GM23338 (cell line): ENCODE measurements around the gene ULK4. TPM values are rescaled to one million over a fixed set of nuclear protein-coding genes. Genes with fewer than 3 reads are reported as not detected.

Experiments used
- ATAC-seq: fragments of 200-7000 bp; cut with Tn5 transposase; 3 replicates; pipeline ENCODE4 v1.9.1; 2020
- DNase-seq: peaks from one replicate; pipeline ENCODE4 v3.0.0-alpha.2; 2015; ENCODE audit warnings: low spot score
- H2AFZ ChIP-seq: fragments of 200-600 bp; sonication (generic); 2 replicates; pipeline ENCODE4 v1.8.0; 2016; ENCODE audit warnings: antibody characterized with exemption, mild to moderate bottlenecking, moderate library complexity
- H3F3A ChIP-seq: fragments of 200-600 bp; sonication (generic); replicated peaks from 2 replicates; pipeline ENCODE4 v1.8.0; 2017; ENCODE audit warnings: antibody characterized with exemption, mixed run types, low read depth
- H3K27ac ChIP-seq: fragments of 200-600 bp; sonication (generic); 2 replicates; pipeline ENCODE4 v1.6.1; 2016; ENCODE audit warnings: low read depth
- H3K27me3 ChIP-seq: fragments of 200-600 bp; sonication (generic); 2 replicates; pipeline ENCODE4 v1.8.0; 2016; ENCODE audit warnings: mild to moderate bottlenecking, mixed run types, moderate library complexity; ENCODE audit not compliant: insufficient read depth
- H3K36me3 ChIP-seq: fragments of 200-600 bp; sonication (generic); 2 replicates; pipeline ENCODE4 v1.8.0; 2016; ENCODE audit warnings: mild to moderate bottlenecking; ENCODE audit not compliant: insufficient read depth
- H3K4me1 ChIP-seq: fragments of 200-600 bp; sonication (generic); 2 replicates; pipeline ENCODE4 v1.8.0; 2016; ENCODE audit warnings: mild to moderate bottlenecking, moderate library complexity; ENCODE audit not compliant: insufficient read depth
- H3K4me2 ChIP-seq: fragments of 200-600 bp; sonication (generic); 2 replicates; pipeline ENCODE4 v1.7.1; 2017; ENCODE audit warnings: mixed run types
- H3K4me3 ChIP-seq: fragments of 200-600 bp; sonication (generic); 2 replicates; pipeline ENCODE4 v1.6.1; 2016; ENCODE audit warnings: mixed run types
- H3K79me2 ChIP-seq: fragments of 200-600 bp; sonication (generic); replicated peaks from 2 replicates; pipeline ENCODE4 v1.8.0; 2017; ENCODE audit warnings: mild to moderate bottlenecking; ENCODE audit not compliant: insufficient read depth
- H3K9me2 ChIP-seq: fragments of 200-600 bp; sonication (generic); 2 replicates; pipeline ENCODE4 v1.8.0; 2017; ENCODE audit not compliant: insufficient read depth
- H4K20me1 ChIP-seq: fragments of 200-600 bp; sonication (generic); replicated peaks from 2 replicates; pipeline ENCODE4 v1.8.0; 2017; ENCODE audit warnings: mild to moderate bottlenecking; ENCODE audit not compliant: insufficient read depth
- H3K27ac Mint-ChIP-seq: 2 replicates; pipeline ENCODE4 v1.8.0; 2020; ENCODE audit warnings: inconsistent platforms, mild to moderate bottlenecking, moderate library complexity, mixed read lengths
- H3K27me3 Mint-ChIP-seq: 3 replicates; pipeline ENCODE4 v1.8.0; 2022; ENCODE audit warnings: low read depth, mild to moderate bottlenecking, moderate library complexity, mixed read lengths, inconsistent platforms; ENCODE audit not compliant: insufficient read depth, poor library complexity
- H3K36me3 Mint-ChIP-seq: 3 replicates; pipeline ENCODE4 v1.8.0; 2021; ENCODE audit warnings: low read depth, mild to moderate bottlenecking, inconsistent platforms, moderate library complexity, mixed read lengths
- H3K4me1 Mint-ChIP-seq: 3 replicates; pipeline ENCODE4 v1.8.0; 2020; ENCODE audit warnings: mild to moderate bottlenecking, inconsistent platforms, mixed read lengths
- H3K4me3 Mint-ChIP-seq: 3 replicates; pipeline ENCODE4 v1.8.0; 2021; ENCODE audit warnings: moderate library complexity, mild to moderate bottlenecking, inconsistent platforms, mixed read lengths
- H3K9me3 Mint-ChIP-seq: 3 replicates; pipeline ENCODE4 v1.8.0; 2020; ENCODE audit warnings: moderate library complexity, mild to moderate bottlenecking, inconsistent platforms, mixed read lengths
- CREB1 ChIP-seq: fragments of 250-450 bp; sonication (Bioruptor Pico); IDR thresholded peaks from 2 replicates; pipeline ENCODE4 v1.5.0; 2020; ENCODE audit warnings: low read depth, mild to moderate bottlenecking, moderate library complexity
- EZH2 ChIP-seq: fragments of 200-600 bp; sonication (generic); IDR thresholded peaks from one replicate; pipeline ENCODE4 v1.8.0; 2017; ENCODE audit warnings: antibody characterized with exemption, mild to moderate bottlenecking, low read depth; ENCODE audit not compliant: unreplicated experiment
- EZH2phosphoT487 ChIP-seq: fragments of 200-600 bp; sonication (generic); IDR thresholded peaks from one replicate; pipeline ENCODE4 v1.8.1; 2018; ENCODE audit warnings: antibody characterized with exemption; ENCODE audit not compliant: unreplicated experiment
- JUNB ChIP-seq: IDR thresholded peaks from one replicate; pipeline ENCODE4 v1.6.1; 2016; ENCODE audit warnings: antibody characterized with exemption; ENCODE audit not compliant: unreplicated experiment
- NANOG ChIP-seq: IDR thresholded peaks from 2 replicates; pipeline ENCODE4 v1.6.1; 2016; ENCODE audit warnings: antibody characterized with exemption, borderline replicate concordance
- POLR2AphosphoS5 ChIP-seq: IDR thresholded peaks from 2 replicates; pipeline ENCODE4 v1.6.1; 2016; ENCODE audit warnings: antibody characterized with exemption, low read depth
- STAT1 ChIP-seq: IDR thresholded peaks from one replicate; pipeline ENCODE4 v1.6.1; 2016; ENCODE audit warnings: antibody characterized with exemption; ENCODE audit not compliant: unreplicated experiment
- ZNF114 ChIP-seq: fragments of 250-450 bp; sonication (Bioruptor Pico); IDR thresholded peaks from 2 replicates; pipeline ENCODE4 v1.5.0; 2020; ENCODE audit warnings: mild to moderate bottlenecking, moderate library complexity
- ZNF331 ChIP-seq: fragments of 250-450 bp; sonication (Bioruptor Pico); IDR thresholded peaks from 2 replicates; pipeline ENCODE4 v1.5.0; 2020; ENCODE audit warnings: low read depth, mild to moderate bottlenecking, moderate library complexity
- polyA plus RNA-seq: library from polyadenylated mRNA; unstranded; fragments of >200 nt; fragmentation: Nextera tagmentation; extraction: Ambion mirVana; gene quantifications from 2 replicates; pipeline ENCODE4 v1.2.1, GENCODE V29; 2016
- total RNA-seq: library from RNA; depleted of rRNA; stranded (reverse); fragments of >200 nt; shearing (Covaris generic); gene quantifications from 2 replicates; pipeline ENCODE4 v1.2.3, GENCODE V29; 2014
- TF ChIP-seq, protein P1 (sequence below): fragments of 250-450 bp; sonication (Bioruptor Pico); IDR thresholded peaks from 2 replicates; pipeline ENCODE4 v1.5.0; 2020; ENCODE audit warnings: mild to moderate bottlenecking, moderate library complexity
- TF ChIP-seq, protein P2 (sequence below): IDR thresholded peaks from 2 replicates; pipeline ENCODE4 v1.6.1; 2016; ENCODE audit warnings: antibody characterized with exemption
- TF ChIP-seq, protein P3 (sequence below), 2 experiments: fragments of 200-600 bp in 1 of 2; sonication (generic) in 1 of 2; conservative IDR thresholded peaks; 2 replicates each; pipeline versions ENCODE4 v1.5.1 to v1.6.1; 2016 to 2017; ENCODE audit warnings: antibody characterized with exemption in 2 of 2, low read depth in 2 of 2, mild to moderate bottlenecking in 2 of 2, moderate library complexity in 1 of 2
- TF ChIP-seq, protein P4 (sequence below): IDR thresholded peaks from one replicate; pipeline ENCODE4 v1.6.1; 2018; ENCODE audit warnings: antibody characterized with exemption; ENCODE audit not compliant: unreplicated experiment

ULK4 gene
- total and polyA plus RNA-seq, 2 experiments from 2014 or later: 20.8 to 41.4 TPM

DNA sequence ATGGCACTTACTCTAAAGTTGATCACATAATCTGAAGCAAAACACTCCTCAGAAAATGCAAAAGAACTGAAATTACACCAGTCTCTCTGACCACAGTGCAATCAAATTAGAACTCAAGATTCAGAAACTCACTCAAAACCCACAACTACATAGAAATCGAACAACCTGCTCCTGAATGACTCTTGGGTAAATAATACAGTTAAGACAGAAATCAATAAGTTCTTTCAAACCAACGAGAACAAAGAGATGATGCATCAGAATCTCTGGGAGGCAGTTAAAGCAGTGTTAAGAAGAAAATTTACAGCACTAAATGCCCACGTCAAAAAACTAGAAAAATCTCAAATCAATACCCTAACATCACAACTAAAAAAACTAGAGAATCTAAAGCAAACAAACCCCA is 535.4 kb downstream of the ULK4 start:
- H3K36me3 ChIP-seq: no peaks in the 10 kb centered on the region
- DNase-seq (no peak), ATAC-seq (no peak)
- no peak overlapping the region for H3K4me3 Mint-ChIP-seq
- no peak overlapping the region for H3K27ac Mint-ChIP-seq
- H3K27me3 Mint-ChIP-seq: peaks cover 2% of the 10 kb centered on the region
- H3K4me1 ChIP-seq: peaks cover 3% of the 10 kb centered on the region; the same call in 1 of the 2 replicates
- no peaks in the 10 kb centered on the region for H3F3A ChIP-seq
- H3K4me2 ChIP-seq: no peak overlapping the region
- no peaks in the 10 kb centered on the region for H4K20me1 ChIP-seq
- no peaks in the 10 kb centered on the region for H3K27me3 ChIP-seq
- H3K4me1 Mint-ChIP-seq: 0 out of 3 replicates have a peak, but pooled peaks cover 2% of the 10 kb centered on the region
- H3K36me3 Mint-ChIP-seq: no peaks in the 10 kb centered on the region; the same call in 2 of the 3 replicates
- H3K27ac ChIP-seq: no peak overlapping the region
- no peak overlapping the region for H2AFZ ChIP-seq
- no peak overlapping the region for H3K4me3 ChIP-seq
- TF ChIP-seq ZNF114 (CRISPR knock-in tag) (no peak), CREB1 (no peak), JUNB (no peak), EZH2 (no peak), STAT1 (no peak), ZNF331 (no peak), EZH2phosphoT487 (no peak), NANOG (no peak), POLR2AphosphoS5 (no peak)
- TF ChIP-seq, protein P1, sequence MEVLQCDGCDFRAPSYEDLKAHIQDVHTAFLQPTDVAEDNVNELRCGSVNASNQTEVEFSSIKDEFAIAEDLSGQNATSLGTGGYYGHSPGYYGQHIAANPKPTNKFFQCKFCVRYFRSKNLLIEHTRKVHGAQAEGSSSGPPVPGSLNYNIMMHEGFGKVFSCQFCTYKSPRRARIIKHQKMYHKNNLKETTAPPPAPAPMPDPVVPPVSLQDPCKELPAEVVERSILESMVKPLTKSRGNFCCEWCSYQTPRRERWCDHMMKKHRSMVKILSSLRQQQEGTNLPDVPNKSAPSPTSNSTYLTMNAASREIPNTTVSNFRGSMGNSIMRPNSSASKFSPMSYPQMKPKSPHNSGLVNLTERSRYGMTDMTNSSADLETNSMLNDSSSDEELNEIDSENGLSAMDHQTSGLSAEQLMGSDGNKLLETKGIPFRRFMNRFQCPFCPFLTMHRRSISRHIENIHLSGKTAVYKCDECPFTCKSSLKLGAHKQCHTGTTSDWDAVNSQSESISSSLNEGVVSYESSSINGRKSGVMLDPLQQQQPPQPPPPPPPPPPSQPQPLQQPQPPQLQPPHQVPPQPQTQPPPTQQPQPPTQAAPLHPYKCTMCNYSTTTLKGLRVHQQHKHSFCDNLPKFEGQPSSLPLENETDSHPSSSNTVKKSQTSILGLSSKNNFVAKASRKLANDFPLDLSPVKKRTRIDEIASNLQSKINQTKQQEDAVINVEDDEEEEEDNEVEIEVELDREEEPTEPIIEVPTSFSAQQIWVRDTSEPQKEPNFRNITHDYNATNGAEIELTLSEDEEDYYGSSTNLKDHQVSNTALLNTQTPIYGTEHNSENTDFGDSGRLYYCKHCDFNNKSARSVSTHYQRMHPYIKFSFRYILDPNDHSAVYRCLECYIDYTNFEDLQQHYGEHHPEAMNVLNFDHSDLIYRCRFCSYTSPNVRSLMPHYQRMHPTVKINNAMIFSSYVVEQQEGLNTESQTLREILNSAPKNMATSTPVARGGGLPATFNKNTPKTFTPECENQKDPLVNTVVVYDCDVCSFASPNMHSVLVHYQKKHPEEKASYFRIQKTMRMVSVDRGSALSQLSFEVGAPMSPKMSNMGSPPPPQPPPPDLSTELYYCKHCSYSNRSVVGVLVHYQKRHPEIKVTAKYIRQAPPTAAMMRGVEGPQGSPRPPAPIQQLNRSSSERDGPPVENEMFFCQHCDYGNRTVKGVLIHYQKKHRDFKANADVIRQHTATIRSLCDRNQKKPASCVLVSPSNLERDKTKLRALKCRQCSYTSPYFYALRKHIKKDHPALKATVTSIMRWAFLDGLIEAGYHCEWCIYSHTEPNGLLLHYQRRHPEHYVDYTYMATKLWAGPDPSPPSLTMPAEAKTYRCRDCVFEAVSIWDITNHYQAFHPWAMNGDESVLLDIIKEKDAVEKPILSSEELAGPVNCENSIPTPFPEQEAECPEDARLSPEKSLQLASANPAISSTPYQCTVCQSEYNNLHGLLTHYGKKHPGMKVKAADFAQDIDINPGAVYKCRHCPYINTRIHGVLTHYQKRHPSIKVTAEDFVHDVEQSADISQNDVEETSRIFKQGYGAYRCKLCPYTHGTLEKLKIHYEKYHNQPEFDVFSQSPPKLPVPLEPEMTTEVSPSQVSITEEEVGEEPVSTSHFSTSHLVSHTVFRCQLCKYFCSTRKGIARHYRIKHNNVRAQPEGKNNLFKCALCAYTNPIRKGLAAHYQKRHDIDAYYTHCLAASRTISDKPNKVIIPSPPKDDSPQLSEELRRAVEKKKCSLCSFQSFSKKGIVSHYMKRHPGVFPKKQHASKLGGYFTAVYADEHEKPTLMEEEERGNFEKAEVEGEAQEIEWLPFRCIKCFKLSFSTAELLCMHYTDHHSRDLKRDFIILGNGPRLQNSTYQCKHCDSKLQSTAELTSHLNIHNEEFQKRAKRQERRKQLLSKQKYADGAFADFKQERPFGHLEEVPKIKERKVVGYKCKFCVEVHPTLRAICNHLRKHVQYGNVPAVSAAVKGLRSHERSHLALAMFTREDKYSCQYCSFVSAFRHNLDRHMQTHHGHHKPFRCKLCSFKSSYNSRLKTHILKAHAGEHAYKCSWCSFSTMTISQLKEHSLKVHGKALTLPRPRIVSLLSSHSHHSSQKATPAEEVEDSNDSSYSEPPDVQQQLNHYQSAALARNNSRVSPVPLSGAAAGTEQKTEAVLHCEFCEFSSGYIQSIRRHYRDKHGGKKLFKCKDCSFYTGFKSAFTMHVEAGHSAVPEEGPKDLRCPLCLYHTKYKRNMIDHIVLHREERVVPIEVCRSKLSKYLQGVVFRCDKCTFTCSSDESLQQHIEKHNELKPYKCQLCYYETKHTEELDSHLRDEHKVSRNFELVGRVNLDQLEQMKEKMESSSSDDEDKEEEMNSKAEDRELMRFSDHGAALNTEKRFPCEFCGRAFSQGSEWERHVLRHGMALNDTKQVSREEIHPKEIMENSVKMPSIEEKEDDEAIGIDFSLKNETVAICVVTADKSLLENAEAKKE: no peak
- TF ChIP-seq, protein P2, sequence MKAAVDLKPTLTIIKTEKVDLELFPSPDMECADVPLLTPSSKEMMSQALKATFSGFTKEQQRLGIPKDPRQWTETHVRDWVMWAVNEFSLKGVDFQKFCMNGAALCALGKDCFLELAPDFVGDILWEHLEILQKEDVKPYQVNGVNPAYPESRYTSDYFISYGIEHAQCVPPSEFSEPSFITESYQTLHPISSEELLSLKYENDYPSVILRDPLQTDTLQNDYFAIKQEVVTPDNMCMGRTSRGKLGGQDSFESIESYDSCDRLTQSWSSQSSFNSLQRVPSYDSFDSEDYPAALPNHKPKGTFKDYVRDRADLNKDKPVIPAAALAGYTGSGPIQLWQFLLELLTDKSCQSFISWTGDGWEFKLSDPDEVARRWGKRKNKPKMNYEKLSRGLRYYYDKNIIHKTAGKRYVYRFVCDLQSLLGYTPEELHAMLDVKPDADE: no peak
- TF ChIP-seq, protein P3, sequence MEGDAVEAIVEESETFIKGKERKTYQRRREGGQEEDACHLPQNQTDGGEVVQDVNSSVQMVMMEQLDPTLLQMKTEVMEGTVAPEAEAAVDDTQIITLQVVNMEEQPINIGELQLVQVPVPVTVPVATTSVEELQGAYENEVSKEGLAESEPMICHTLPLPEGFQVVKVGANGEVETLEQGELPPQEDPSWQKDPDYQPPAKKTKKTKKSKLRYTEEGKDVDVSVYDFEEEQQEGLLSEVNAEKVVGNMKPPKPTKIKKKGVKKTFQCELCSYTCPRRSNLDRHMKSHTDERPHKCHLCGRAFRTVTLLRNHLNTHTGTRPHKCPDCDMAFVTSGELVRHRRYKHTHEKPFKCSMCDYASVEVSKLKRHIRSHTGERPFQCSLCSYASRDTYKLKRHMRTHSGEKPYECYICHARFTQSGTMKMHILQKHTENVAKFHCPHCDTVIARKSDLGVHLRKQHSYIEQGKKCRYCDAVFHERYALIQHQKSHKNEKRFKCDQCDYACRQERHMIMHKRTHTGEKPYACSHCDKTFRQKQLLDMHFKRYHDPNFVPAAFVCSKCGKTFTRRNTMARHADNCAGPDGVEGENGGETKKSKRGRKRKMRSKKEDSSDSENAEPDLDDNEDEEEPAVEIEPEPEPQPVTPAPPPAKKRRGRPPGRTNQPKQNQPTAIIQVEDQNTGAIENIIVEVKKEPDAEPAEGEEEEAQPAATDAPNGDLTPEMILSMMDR (conservative IDR thresholded peaks at IDR 0.05; ENCODE audit: low read depth in 2 of 2): no peak
- TF ChIP-seq, protein P4, sequence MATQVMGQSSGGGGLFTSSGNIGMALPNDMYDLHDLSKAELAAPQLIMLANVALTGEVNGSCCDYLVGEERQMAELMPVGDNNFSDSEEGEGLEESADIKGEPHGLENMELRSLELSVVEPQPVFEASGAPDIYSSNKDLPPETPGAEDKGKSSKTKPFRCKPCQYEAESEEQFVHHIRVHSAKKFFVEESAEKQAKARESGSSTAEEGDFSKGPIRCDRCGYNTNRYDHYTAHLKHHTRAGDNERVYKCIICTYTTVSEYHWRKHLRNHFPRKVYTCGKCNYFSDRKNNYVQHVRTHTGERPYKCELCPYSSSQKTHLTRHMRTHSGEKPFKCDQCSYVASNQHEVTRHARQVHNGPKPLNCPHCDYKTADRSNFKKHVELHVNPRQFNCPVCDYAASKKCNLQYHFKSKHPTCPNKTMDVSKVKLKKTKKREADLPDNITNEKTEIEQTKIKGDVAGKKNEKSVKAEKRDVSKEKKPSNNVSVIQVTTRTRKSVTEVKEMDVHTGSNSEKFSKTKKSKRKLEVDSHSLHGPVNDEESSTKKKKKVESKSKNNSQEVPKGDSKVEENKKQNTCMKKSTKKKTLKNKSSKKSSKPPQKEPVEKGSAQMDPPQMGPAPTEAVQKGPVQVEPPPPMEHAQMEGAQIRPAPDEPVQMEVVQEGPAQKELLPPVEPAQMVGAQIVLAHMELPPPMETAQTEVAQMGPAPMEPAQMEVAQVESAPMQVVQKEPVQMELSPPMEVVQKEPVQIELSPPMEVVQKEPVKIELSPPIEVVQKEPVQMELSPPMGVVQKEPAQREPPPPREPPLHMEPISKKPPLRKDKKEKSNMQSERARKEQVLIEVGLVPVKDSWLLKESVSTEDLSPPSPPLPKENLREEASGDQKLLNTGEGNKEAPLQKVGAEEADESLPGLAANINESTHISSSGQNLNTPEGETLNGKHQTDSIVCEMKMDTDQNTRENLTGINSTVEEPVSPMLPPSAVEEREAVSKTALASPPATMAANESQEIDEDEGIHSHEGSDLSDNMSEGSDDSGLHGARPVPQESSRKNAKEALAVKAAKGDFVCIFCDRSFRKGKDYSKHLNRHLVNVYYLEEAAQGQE: no peak
- peaks cover 2% of the 10 kb centered on the region; the same call in 2 of the 3 replicates for H3K9me3 Mint-ChIP-seq
- H3K79me2 ChIP-seq: no peaks in the 10 kb centered on the region
- peaks cover 4% of the 10 kb centered on the region; the same call in 1 of the 2 replicates for H3K9me2 ChIP-seq
